Upper lobe of left lung (tissue), 4 donors: ENCODE data around the gene ZNF438.

ENCODE experiments used
- CTCF ChIP-seq, 6 experiments: fragments of 450-650 bp in 4 of 6; fragments of 200-600 bp in 2 of 6; sonication (generic) in 2 of 6; IDR thresholded peaks; one replicate each; pipeline ENCODE4 v1.5.1; 2016 to 2019; ENCODE audit warnings: antibody characterized with exemption in 6 of 6
- POLR2A ChIP-seq, 4 donors: fragments of 450-650 bp; IDR thresholded peaks; one replicate each; pipeline ENCODE4 v1.5.1; 2016 to 2017; ENCODE audit warnings: antibody characterized with exemption in 4 of 4, mild to moderate bottlenecking in 2 of 4

GRCh38 chr10:30848396-30849032 lies 183.2 kb downstream of the ZNF438 start:
- no peak for TF ChIP-seq POLR2A (IDR thresholded peaks at IDR 0.05)
- TF ChIP-seq CTCF (IDR thresholded peaks at IDR 0.05) = no peak
